HEK293 (cell line): ENCODE measurements around the gene EFCAB5.

Experiments used
- CTCF ChIA-PET: fragments of 350-600 bp; formaldehyde crosslinking; extraction: SDS; loops from one replicate; lab custom pipeline; 2021; ENCODE audit warnings: antibody characterized with exemption; lab: Yijun Ruan, JAX
- POLR2A ChIA-PET: fragments of 300-600 bp; formaldehyde crosslinking; extraction: SDS; loops from one replicate; lab custom pipeline; 2020; ENCODE audit warnings: antibody characterized with exemption, inconsistent platforms; lab: Yijun Ruan, JAX
- H3K27ac ChIP-seq: fragments of 200-500 bp; sonication (Bioruptor generic); 2 replicates; pipeline ENCODE4 v1.5.1; 2014; ENCODE audit warnings: low read depth, low read length, control low read depth, inconsistent platforms; ENCODE audit errors: extremely low read depth
- H3K36me3 ChIP-seq, 2 experiments: fragments of 200-500 bp in 1 of 2; sonication (Bioruptor generic) in 1 of 2; 1 replicate in 1 of 2; 2 replicates in 1 of 2; pipeline ENCODE4 v1.5.1; 2014 to 2017; ENCODE audit warnings: inconsistent platforms in 2 of 2, low read length in 2 of 2; ENCODE audit not compliant: control insufficient read depth in 2 of 2, insufficient read depth in 1 of 2
- H3K4me1 ChIP-seq: fragments of 200-500 bp; sonication (Bioruptor generic); 2 replicates; pipeline ENCODE4 v1.5.1; 2014; ENCODE audit warnings: mild to moderate bottlenecking, low read length, inconsistent platforms; ENCODE audit not compliant: control insufficient read depth, insufficient read depth
- H3K4me3 ChIP-seq: 2 replicates; pipeline ENCODE4 v1.5.1; 2011; ENCODE audit warnings: low read depth, mild to moderate bottlenecking, control low read depth, low read length, moderate library complexity
- H3K9me3 ChIP-seq: fragments of 200-500 bp; sonication (Bioruptor generic); 2 replicates; pipeline ENCODE4 v1.5.1; 2014; ENCODE audit warnings: low read depth, low read length, inconsistent platforms; ENCODE audit not compliant: control insufficient read depth, insufficient read depth
- GFI1B ChIP-seq: fragments of 450-650 bp; formaldehyde crosslinking; IDR thresholded peaks from 2 replicates; pipeline ENCODE4 v1.5.1; 2016; ENCODE audit warnings: missing biosample characterization, missing genetic modification characterization
- KLF7 ChIP-seq: fragments of 450-650 bp; formaldehyde crosslinking; IDR thresholded peaks from 2 replicates; pipeline ENCODE4 v1.5.1; 2016; ENCODE audit warnings: missing biosample characterization, missing genetic modification characterization, borderline replicate concordance
- KLF9 ChIP-seq: fragments of 450-650 bp; formaldehyde crosslinking; IDR thresholded peaks from 2 replicates; pipeline ENCODE4 v1.5.1; 2016; ENCODE audit warnings: missing biosample characterization, missing genetic modification characterization, low read depth
- SCRT2 ChIP-seq: fragments of 450-650 bp; formaldehyde crosslinking; IDR thresholded peaks from 2 replicates; pipeline ENCODE4 v1.5.1; 2016; ENCODE audit warnings: missing biosample characterization, missing genetic modification characterization
- ZFP37 ChIP-seq: fragments of 450-650 bp; formaldehyde crosslinking; IDR thresholded peaks from 2 replicates; pipeline ENCODE4 v1.5.1; 2016; ENCODE audit warnings: missing biosample characterization, missing genetic modification characterization
- ZNF10 ChIP-seq: fragments of 450-650 bp; formaldehyde crosslinking; IDR thresholded peaks from 2 replicates; pipeline ENCODE4 v1.5.1; 2017; ENCODE audit warnings: missing biosample characterization, missing genetic modification characterization
- ZNF157 ChIP-seq: fragments of 450-650 bp; formaldehyde crosslinking; IDR thresholded peaks from 2 replicates; pipeline ENCODE4 v1.5.1; 2016; ENCODE audit warnings: missing biosample characterization, missing genetic modification characterization
- ZNF184 ChIP-seq: fragments of 450-650 bp; IDR thresholded peaks from 2 replicates; pipeline ENCODE4 v1.5.1; 2018; ENCODE audit warnings: missing biosample characterization, mild to moderate bottlenecking, missing genetic modification characterization
- ZNF214 ChIP-seq: fragments of 450-650 bp; formaldehyde crosslinking; IDR thresholded peaks from 2 replicates; pipeline ENCODE4 v1.5.1; 2017; ENCODE audit warnings: missing biosample characterization, mild to moderate bottlenecking, missing genetic modification characterization, borderline replicate concordance
- ZNF426 ChIP-seq: fragments of 450-650 bp; formaldehyde crosslinking; IDR thresholded peaks from 2 replicates; pipeline ENCODE4 v1.5.1; 2017; ENCODE audit warnings: missing biosample characterization, missing genetic modification characterization, mild to moderate bottlenecking, inconsistent platforms, moderate library complexity
- ZNF433 ChIP-seq: fragments of 450-650 bp; formaldehyde crosslinking; IDR thresholded peaks from 2 replicates; pipeline ENCODE4 v1.5.1; 2016; ENCODE audit warnings: missing biosample characterization, missing genetic modification characterization, low read depth
- ZNF521 ChIP-seq: fragments of 450-650 bp; formaldehyde crosslinking; IDR thresholded peaks from 2 replicates; pipeline ENCODE4 v1.5.1; 2017; ENCODE audit warnings: missing biosample characterization, mild to moderate bottlenecking, missing genetic modification characterization
- ZNF558 ChIP-seq: fragments of 450-650 bp; formaldehyde crosslinking; IDR thresholded peaks from 2 replicates; pipeline ENCODE4 v1.5.1; 2016; ENCODE audit warnings: missing biosample characterization, missing genetic modification characterization
- ZNF626 ChIP-seq: fragments of 450-650 bp; sonication (Bioruptor Pico); formaldehyde crosslinking; IDR thresholded peaks from 2 replicates; pipeline ENCODE4 v1.5.1; 2018; ENCODE audit warnings: missing biosample characterization, missing genetic modification characterization, inconsistent platforms
- ZNF629 ChIP-seq: fragments of 450-650 bp; formaldehyde crosslinking; IDR thresholded peaks from 2 replicates; pipeline ENCODE4 v1.5.1; 2017; ENCODE audit warnings: missing biosample characterization, missing genetic modification characterization
- ZNF791 ChIP-seq: fragments of 450-650 bp; formaldehyde crosslinking; IDR thresholded peaks from 2 replicates; pipeline ENCODE4 v1.5.1; 2016; ENCODE audit warnings: missing biosample characterization, missing genetic modification characterization
- TF ChIP-seq, protein P1 (sequence below): fragments of 450-650 bp; formaldehyde crosslinking; IDR thresholded peaks from 2 replicates; pipeline ENCODE4 v1.5.1; 2016; ENCODE audit warnings: missing biosample characterization, missing genetic modification characterization
- TF ChIP-seq, protein P2 (sequence below): fragments of 450-650 bp; formaldehyde crosslinking; IDR thresholded peaks from 2 replicates; pipeline ENCODE4 v1.5.1; 2017; ENCODE audit warnings: missing biosample characterization, missing genetic modification characterization
- TF ChIP-seq, protein P3 (sequence below): fragments of 450-650 bp; formaldehyde crosslinking; IDR thresholded peaks from 2 replicates; pipeline ENCODE4 v1.5.1; 2016; ENCODE audit warnings: missing biosample characterization, missing genetic modification characterization

EFCAB5 gene

DNA sequence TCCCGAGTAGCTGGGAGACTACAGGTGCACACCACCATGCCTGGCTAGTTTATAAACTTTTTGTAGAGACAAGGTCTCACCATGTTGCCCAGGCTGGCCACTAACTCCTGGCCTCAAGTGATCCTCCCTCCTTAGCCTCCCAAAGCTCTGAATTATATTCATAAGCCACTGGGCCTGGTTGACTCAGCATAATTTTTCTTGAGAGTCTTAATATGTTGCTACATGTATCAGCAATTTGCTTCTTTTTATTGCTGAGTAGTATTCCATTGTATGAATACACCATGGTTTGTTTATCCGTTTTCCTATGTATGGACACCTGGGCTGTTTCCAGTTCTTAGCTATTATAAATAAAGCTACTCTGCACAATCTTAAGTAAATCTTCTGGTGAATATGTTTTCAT is 132.8 kb downstream of the EFCAB5 start:
- Histone ChIP-seq H3K4me1 (no peaks in the 10 kb centered on the region), H3K27ac (no peak overlapping the region), H3K9me3 (no peaks in the 10 kb centered on the region), H3K36me3 (no peaks in the 10 kb centered on the region), H3K4me3 (no peak overlapping the region)
- ChIA-PET CTCF (interaction anchor here (0.6 to 3.2 kb wide), 5 partner anchors 19 to 1297 kb away, joined by 3 to 15 read pairs (median 3); partner anchors contain the start of gene SSH2), POLR2A (no interaction called here)
- TF ChIP-seq, protein P1, sequence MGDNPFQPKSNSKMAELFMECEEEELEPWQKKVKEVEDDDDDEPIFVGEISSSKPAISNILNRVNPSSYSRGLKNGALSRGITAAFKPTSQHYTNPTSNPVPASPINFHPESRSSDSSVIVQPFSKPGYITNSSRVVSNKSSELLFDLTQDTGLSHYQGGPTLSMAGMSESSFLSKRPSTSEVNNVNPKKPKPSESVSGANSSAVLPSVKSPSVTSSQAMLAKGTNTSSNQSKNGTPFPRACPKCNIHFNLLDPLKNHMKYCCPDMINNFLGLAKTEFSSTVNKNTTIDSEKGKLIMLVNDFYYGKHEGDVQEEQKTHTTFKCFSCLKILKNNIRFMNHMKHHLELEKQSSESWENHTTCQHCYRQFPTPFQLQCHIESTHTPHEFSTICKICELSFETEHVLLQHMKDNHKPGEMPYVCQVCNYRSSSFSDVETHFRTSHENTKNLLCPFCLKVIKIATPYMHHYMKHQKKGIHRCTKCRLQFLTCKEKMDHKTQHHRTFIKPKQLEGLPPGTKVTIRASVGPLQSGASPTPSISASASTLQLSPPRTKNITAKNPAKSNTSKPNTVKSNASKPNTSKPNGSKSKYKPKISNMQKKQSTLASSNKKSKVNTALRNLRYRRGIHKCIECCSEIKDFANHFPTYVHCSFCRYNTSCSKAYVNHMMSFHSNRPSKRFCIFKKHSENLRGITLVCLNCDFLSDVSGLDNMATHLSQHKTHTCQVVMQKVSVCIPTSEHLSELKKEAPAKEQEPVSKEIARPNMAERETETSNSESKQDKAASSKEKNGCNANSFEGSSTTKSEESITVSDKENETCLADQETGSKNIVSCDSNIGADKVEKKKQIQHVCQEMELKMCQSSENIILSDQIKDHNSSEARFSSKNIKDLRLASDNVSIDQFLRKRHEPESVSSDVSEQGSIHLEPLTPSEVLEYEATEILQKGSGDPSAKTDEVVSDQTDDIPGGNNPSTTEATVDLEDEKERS: no peak
- TF ChIP-seq ZFP37 (tag by site-specific recombination) (no peak), KLF9 (tag by site-specific recombination) (no peak), ZNF426 (tag by site-specific recombination) (no peak), ZNF791 (tag by site-specific recombination) (no peak), ZNF157 (tag by site-specific recombination) (no peak), ZNF521 (tag by site-specific recombination) (no peak), SCRT2 (no peak)
- TF ChIP-seq, protein P2, sequence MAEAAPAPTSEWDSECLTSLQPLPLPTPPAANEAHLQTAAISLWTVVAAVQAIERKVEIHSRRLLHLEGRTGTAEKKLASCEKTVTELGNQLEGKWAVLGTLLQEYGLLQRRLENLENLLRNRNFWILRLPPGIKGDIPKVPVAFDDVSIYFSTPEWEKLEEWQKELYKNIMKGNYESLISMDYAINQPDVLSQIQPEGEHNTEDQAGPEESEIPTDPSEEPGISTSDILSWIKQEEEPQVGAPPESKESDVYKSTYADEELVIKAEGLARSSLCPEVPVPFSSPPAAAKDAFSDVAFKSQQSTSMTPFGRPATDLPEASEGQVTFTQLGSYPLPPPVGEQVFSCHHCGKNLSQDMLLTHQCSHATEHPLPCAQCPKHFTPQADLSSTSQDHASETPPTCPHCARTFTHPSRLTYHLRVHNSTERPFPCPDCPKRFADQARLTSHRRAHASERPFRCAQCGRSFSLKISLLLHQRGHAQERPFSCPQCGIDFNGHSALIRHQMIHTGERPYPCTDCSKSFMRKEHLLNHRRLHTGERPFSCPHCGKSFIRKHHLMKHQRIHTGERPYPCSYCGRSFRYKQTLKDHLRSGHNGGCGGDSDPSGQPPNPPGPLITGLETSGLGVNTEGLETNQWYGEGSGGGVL (tag by site-specific recombination): no peak

DNA sequence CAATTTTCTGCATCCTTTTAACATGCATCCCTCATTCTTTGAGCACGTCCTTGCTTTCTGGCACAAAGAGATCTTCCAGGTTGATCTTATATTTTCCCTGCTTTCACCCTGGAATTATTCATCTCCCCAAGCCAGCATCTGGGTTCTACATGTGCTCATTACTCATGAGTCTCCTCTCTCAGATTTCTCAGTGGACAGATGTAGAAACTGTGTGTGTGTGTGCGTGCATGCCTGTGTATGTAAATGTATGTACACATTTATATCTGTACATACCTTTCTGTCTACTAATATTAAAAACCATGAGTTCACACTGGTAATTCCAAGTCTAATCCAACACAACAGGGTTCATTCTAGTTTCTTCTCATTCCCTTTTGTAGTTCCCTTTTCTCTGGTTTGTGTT is 133.3 kb downstream of the EFCAB5 start:
- no peaks in the 10 kb centered on the region for H3K4me1 ChIP-seq
- H3K4me3 ChIP-seq: no peak overlapping the region
- CTCF ChIA-PET: interaction anchor here (0.6 to 3.2 kb wide), 3 partner anchors 19 to 1296 kb away, joined by 3 to 15 read pairs (median 3); no protein-coding TSS in a partner anchor
- H3K36me3 ChIP-seq: no peaks in the 10 kb centered on the region
- POLR2A ChIA-PET: no interaction called here
- no peak overlapping the region for H3K27ac ChIP-seq
- H3K9me3 ChIP-seq: no peaks in the 10 kb centered on the region
- no peak for TF ChIP-seq KLF7
- no peak for TF ChIP-seq ZNF433 (tag by site-specific recombination)
- TF ChIP-seq ZNF10 (tag by site-specific recombination): no peak
- no peak for TF ChIP-seq ZNF214 (tag by site-specific recombination)
- TF ChIP-seq ZNF558 (tag by site-specific recombination): no peak
- TF ChIP-seq, protein P3, sequence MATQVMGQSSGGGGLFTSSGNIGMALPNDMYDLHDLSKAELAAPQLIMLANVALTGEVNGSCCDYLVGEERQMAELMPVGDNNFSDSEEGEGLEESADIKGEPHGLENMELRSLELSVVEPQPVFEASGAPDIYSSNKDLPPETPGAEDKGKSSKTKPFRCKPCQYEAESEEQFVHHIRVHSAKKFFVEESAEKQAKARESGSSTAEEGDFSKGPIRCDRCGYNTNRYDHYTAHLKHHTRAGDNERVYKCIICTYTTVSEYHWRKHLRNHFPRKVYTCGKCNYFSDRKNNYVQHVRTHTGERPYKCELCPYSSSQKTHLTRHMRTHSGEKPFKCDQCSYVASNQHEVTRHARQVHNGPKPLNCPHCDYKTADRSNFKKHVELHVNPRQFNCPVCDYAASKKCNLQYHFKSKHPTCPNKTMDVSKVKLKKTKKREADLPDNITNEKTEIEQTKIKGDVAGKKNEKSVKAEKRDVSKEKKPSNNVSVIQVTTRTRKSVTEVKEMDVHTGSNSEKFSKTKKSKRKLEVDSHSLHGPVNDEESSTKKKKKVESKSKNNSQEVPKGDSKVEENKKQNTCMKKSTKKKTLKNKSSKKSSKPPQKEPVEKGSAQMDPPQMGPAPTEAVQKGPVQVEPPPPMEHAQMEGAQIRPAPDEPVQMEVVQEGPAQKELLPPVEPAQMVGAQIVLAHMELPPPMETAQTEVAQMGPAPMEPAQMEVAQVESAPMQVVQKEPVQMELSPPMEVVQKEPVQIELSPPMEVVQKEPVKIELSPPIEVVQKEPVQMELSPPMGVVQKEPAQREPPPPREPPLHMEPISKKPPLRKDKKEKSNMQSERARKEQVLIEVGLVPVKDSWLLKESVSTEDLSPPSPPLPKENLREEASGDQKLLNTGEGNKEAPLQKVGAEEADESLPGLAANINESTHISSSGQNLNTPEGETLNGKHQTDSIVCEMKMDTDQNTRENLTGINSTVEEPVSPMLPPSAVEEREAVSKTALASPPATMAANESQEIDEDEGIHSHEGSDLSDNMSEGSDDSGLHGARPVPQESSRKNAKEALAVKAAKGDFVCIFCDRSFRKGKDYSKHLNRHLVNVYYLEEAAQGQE (tag by site-specific recombination): no peak
- TF ChIP-seq GFI1B (tag by site-specific recombination): no peak
- TF ChIP-seq ZNF184: no peak
- no peak for TF ChIP-seq ZNF626 (tag by site-specific recombination)
- no peak for TF ChIP-seq ZNF629 (tag by site-specific recombination)
